Measurements from ENCODE around the gene FNDC3B. TPM values are rescaled to one million over a fixed set of nuclear protein-coding genes. Genes with fewer than 3 reads are reported as not detected.
"Not testable (repeated sequence)": the region's sequence is repeated elsewhere in the genome, so short reads cannot be mapped to it uniquely, and the experiment has no call there.

FNDC3B gene
- total RNA-seq, 2 donors from 2014 or later: 80.6 to 107 TPM

DNA sequence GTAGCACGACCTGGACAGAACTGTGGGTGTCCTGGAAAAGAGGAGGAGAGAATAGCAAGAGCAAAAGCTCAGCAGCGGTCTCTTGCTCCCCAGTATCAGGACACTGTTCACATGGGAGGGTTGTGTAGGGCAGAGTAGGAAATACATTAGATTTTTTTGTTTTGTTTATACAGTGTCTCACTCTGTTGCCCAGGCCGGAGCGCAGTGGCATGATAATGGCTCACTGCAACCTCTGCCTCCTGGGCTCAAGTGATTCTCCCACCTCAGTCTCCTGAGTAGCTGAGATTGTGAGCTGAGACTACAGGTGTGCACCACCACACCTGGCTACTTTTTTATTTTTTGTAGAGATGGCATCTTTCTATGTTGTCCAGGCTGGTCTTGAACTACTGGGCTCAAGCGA, 53.3 kb downstream of the FNDC3B start:
- peak overlapping the region; percentile 4 for H3K27ac Mint-ChIP-seq
- peaks cover 14% of the 10 kb centered on the region for H3K4me1 ChIP-seq (ENCODE audit: control insufficient read depth, insufficient read depth, low read length)
- H3K27me3 ChIP-seq (ENCODE audit: control insufficient read depth, insufficient read depth, low read length, poor library complexity, severe bottlenecking): no peaks in the 10 kb centered on the region
- H3K36me3 ChIP-seq (ENCODE audit: control insufficient read depth, insufficient read depth, low read length): peaks cover 19% of the 10 kb centered on the region
- 88 to 94% methylated on average over 5 of the region's 5 CpGs for WGBS, 2 experiments (ENCODE audit: insufficient coverage in 1 of 2, insufficient read length in 1 of 2)
- no peak overlapping the region for H3K4me3 ChIP-seq (ENCODE audit: low read length)
- no peak overlapping the region for H3K4me3 Mint-ChIP-seq
- H3K9me3 ChIP-seq (ENCODE audit: control insufficient read depth, low read length): no peaks in the 10 kb centered on the region
- H3K27ac ChIP-seq (ENCODE audit: low read depth, low read length): no peak overlapping the region
- no peaks in the 10 kb centered on the region for H3K9me3 Mint-ChIP-seq
- H3K9ac ChIP-seq (ENCODE audit: extremely low read depth, low read length, poor library complexity, severe bottlenecking): no peak overlapping the region
- H3K4me1 Mint-ChIP-seq: peaks cover 41% of the 10 kb centered on the region
- TF ChIP-seq, protein P1, sequence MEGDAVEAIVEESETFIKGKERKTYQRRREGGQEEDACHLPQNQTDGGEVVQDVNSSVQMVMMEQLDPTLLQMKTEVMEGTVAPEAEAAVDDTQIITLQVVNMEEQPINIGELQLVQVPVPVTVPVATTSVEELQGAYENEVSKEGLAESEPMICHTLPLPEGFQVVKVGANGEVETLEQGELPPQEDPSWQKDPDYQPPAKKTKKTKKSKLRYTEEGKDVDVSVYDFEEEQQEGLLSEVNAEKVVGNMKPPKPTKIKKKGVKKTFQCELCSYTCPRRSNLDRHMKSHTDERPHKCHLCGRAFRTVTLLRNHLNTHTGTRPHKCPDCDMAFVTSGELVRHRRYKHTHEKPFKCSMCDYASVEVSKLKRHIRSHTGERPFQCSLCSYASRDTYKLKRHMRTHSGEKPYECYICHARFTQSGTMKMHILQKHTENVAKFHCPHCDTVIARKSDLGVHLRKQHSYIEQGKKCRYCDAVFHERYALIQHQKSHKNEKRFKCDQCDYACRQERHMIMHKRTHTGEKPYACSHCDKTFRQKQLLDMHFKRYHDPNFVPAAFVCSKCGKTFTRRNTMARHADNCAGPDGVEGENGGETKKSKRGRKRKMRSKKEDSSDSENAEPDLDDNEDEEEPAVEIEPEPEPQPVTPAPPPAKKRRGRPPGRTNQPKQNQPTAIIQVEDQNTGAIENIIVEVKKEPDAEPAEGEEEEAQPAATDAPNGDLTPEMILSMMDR (conservative IDR thresholded peaks at IDR 0.05): no peak
- peaks cover 8% of the 10 kb centered on the region for H3K36me3 Mint-ChIP-seq (ENCODE audit: low read depth)
- no peaks in the 10 kb centered on the region for H3K27me3 Mint-ChIP-seq (ENCODE audit: insufficient read depth)
- DNase-seq: no peak

DNA sequence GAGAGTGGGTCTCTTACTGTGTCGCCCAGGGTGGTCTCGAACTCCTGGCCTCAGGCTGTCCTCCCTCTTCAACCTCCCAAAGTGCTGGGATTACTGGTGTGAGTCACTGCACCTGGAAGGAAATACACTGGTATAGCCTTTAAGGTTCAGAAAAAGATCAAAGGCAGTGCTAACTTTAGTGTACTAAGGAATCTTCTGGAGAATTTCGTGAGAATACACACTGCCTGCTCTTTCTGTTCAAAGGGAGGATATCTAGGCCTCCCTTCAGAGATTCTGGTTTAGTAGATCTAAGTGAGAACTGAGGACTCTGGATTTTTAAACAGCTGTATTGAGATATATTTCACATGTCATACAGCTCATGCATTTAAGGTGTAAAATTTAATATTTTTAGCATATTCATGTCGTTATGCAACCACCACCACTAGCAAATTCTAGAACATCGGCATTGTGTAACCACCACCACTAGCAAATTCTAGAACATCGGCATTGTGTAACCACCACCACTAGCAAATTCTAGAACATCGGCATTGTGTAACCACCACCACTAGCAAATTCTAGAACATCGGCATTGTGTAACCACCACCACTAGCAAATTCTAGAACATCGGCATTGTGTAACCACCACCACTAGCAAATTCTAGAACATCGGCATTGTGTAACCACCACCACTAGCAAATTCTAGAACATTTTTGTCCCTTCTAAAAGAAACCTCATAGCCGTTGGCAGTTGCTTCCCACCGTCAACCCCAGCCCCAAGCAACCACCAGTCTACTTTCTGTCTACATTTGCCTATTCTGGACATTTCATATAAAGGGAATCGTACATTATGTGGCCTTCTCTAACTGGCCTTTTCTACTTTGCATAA, 54.4 kb downstream of the FNDC3B start:
- not testable (repeated sequence) for H3K27me3 ChIP-seq (ENCODE audit: control insufficient read depth, insufficient read depth, low read length, poor library complexity, severe bottlenecking); H3K9me3 ChIP-seq (ENCODE audit: control insufficient read depth, low read length); H3K4me3 Mint-ChIP-seq; H3K27me3 Mint-ChIP-seq (ENCODE audit: insufficient read depth); H3K4me3 ChIP-seq (ENCODE audit: low read length); H3K9me3 Mint-ChIP-seq; DNase-seq; H3K36me3 Mint-ChIP-seq (ENCODE audit: low read depth); H3K27ac ChIP-seq (ENCODE audit: low read depth, low read length); H3K27ac Mint-ChIP-seq; H3K9ac ChIP-seq (ENCODE audit: extremely low read depth, low read length, poor library complexity, severe bottlenecking)
- Histone ChIP-seq H3K36me3 (ENCODE audit: control insufficient read depth, insufficient read depth, low read length) (peaks cover 12% of the 10 kb centered on the region), H3K4me1 (ENCODE audit: control insufficient read depth, insufficient read depth, low read length) (peaks cover 21% of the 10 kb centered on the region)
- 82 to 100% methylated on average over 5 to 8 of the region's 13 CpGs for WGBS, 2 experiments (ENCODE audit: insufficient coverage in 1 of 2, insufficient read length in 1 of 2)
- peaks cover 51% of the 10 kb centered on the region for H3K4me1 Mint-ChIP-seq

DNA sequence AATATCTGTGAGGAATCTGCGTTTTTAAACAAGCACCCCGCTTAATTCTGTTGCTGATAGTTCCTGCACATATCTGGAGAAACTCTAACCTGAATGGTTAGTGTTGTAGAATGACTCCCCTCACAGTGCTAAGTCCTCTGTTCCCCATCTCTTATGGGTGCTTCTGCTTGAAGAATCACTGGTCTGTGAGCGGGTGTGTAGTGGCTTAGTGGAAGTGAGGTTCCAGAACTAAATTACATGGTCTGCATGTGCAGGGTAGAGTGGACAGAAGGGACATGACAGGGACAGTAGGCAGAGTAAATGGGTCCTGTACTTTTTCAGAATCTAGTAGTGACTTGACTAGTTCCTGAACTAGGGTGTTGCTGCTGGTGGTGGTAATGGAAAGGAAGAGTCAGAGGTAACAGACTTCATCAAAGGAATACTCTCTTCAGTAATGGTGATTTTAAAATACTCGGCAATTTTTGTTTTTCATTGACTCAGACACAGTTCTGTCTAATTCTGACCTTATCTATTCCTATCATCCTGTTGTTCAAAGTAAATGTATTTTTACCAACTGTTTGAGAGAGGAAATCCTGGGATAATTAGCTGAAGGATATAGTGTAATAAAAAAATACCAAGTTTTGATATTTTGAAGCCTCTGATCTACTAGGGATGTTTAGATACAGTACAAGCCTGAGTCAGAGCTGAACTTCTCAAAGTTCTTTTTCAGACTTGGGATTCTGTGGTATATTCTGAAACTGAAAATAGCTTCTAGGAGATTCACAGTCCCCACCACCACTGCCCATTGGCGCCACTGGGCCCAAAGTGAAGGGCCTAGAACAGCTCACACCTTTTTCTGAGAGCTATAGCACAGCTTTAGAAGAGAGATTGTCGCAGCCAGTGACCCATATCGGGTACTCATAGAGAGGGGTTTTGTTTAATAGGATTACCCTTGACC, 55.5 kb downstream of the FNDC3B start:
- no peak overlapping the region for H3K4me3 Mint-ChIP-seq
- Histone ChIP-seq H3K4me3 (ENCODE audit: low read length) (no peak overlapping the region), H3K27ac (ENCODE audit: low read depth, low read length) (no peak overlapping the region), H3K9ac (ENCODE audit: extremely low read depth, low read length, poor library complexity, severe bottlenecking) (no peak overlapping the region), H3K27me3 (ENCODE audit: control insufficient read depth, insufficient read depth, low read length, poor library complexity, severe bottlenecking) (no peaks in the 10 kb centered on the region), H3K9me3 (ENCODE audit: control insufficient read depth, low read length) (no peaks in the 10 kb centered on the region), H3K36me3 (ENCODE audit: control insufficient read depth, insufficient read depth, low read length) (peaks cover 7% of the 10 kb centered on the region), H3K4me1 (ENCODE audit: control insufficient read depth, insufficient read depth, low read length) (peaks cover 21% of the 10 kb centered on the region)
- peaks cover 54% of the 10 kb centered on the region for H3K4me1 Mint-ChIP-seq
- WGBS, 2 experiments (ENCODE audit: insufficient coverage in 1 of 2, insufficient read length in 1 of 2): 94 to 96% methylated on average over 3 to 7 of the region's 7 CpGs
- TF ChIP-seq, protein P1 (conservative IDR thresholded peaks at IDR 0.05): peak; percentile 55
- H3K27me3 Mint-ChIP-seq (ENCODE audit: insufficient read depth): no peaks in the 10 kb centered on the region
- peaks cover 6% of the 10 kb centered on the region for H3K36me3 Mint-ChIP-seq (ENCODE audit: low read depth)
- H3K27ac Mint-ChIP-seq: no peak overlapping the region
- DNase-seq: peak; percentile 58
- no peaks in the 10 kb centered on the region for H3K9me3 Mint-ChIP-seq

Measured in endodermal cell (in vitro differentiated cells).